Thoracic aorta (tissue), 2 donors: ENCODE results near the gene RAP1GAP2. TPM values are rescaled to one million over a fixed set of nuclear protein-coding genes. Genes with fewer than 3 reads are reported as not detected.
"Not testable (repeated sequence)": the region's sequence is repeated elsewhere in the genome, so short reads cannot be mapped to it uniquely, and the experiment has no call there.

ENCODE experiments used
- ATAC-seq: fragments of 150-250 bp; one replicate; pipeline ENCODE4 v1.8.0; 2017; ENCODE audit warnings: low read depth; ENCODE audit not compliant: insufficient number of reproducible peaks, low FRiP score
- DNase-seq: peaks from one replicate; pipeline ENCODE4 v3.0.0-alpha.2; 2020; ENCODE audit warnings: low spot score
- H3K27ac ChIP-seq, 2 donors: fragments of 200-600 bp; sonication (generic); 1 replicate in 1 of 2; 2 replicates in 1 of 2; pipeline ENCODE4 v1.5.1; 2016; ENCODE audit warnings: mild to moderate bottlenecking in 2 of 2, moderate library complexity in 2 of 2
- H3K27me3 ChIP-seq: fragments of 200-600 bp; sonication (generic); replicated peaks from 2 replicates; pipeline ENCODE4 v1.6.0; 2016; ENCODE audit warnings: mild to moderate bottlenecking; ENCODE audit not compliant: insufficient read depth
- H3K36me3 ChIP-seq: fragments of 200-600 bp; sonication (generic); one replicate; pipeline ENCODE4 v1.5.1; 2016
- H3K4me1 ChIP-seq, 2 donors: fragments of 200-600 bp; sonication (generic); 1 replicate in 1 of 2; 2 replicates in 1 of 2; pipeline versions ENCODE4 v1.5.1 to v1.6.0; 2016; ENCODE audit warnings: low read depth in 2 of 2, mild to moderate bottlenecking in 1 of 2; ENCODE audit not compliant: control insufficient read depth in 1 of 2
- H3K4me3 ChIP-seq: fragments of 200-600 bp; sonication (generic); 2 replicates; pipeline ENCODE4 v1.5.1; 2016; ENCODE audit warnings: mild to moderate bottlenecking
- H3K9me3 ChIP-seq: fragments of 200-600 bp; sonication (generic); 2 replicates; pipeline ENCODE4 v1.5.1; 2016
- CTCF ChIP-seq: fragments of 200-600 bp; sonication (generic); IDR thresholded peaks from one replicate; pipeline ENCODE4 v1.5.1; 2019; ENCODE audit warnings: antibody characterized with exemption
- total RNA-seq, 2 donors: library from RNA; depleted of rRNA; stranded (reverse); fragments of >200 nt; gene quantifications; one replicate each; pipeline versions ENCODE4 v1.1.0 to v1.2.3, GENCODE V29; 2016

RAP1GAP2 gene
- total RNA-seq, 2 donors from 2014 or later: 10.0 to 12.4 TPM

GRCh38 chr17:2885733-2886132 is 89.5 kb downstream of the RAP1GAP2 start:
- Histone ChIP-seq H3K36me3 (no peaks in the 10 kb centered on the region), H3K27ac (no peak overlapping the region), H3K4me3 (no peak overlapping the region), H3K27me3 (no peaks in the 10 kb centered on the region), H3K9me3 (no peaks in the 10 kb centered on the region), H3K4me1 (no peaks in the 10 kb centered on the region)
- DNase-seq (no peak), ATAC-seq (no peak)
- no peak for TF ChIP-seq CTCF

- H3K27me3 ChIP-seq: no peaks in the 10 kb centered on the region
- no peaks in the 10 kb centered on the region for H3K4me1 ChIP-seq
- no peaks in the 10 kb centered on the region for H3K9me3 ChIP-seq
- no peak for TF ChIP-seq CTCF
- H3K36me3 ChIP-seq: no peaks in the 10 kb centered on the region
- ATAC-seq: no peak
- no peak for DNase-seq
- no peak overlapping the region for H3K27ac ChIP-seq
- H3K4me3 ChIP-seq: no peak overlapping the region
These were observed 92.1 kb downstream of the RAP1GAP2 start for GRCh38 chr17:2888326-2888725.

GRCh38 chr17:2889256-2889655 is 93.0 kb downstream of the RAP1GAP2 start:
- no peak for TF ChIP-seq CTCF
- Histone ChIP-seq H3K4me1 (no peaks in the 10 kb centered on the region), H3K9me3 (no peaks in the 10 kb centered on the region), H3K27me3 (no peaks in the 10 kb centered on the region), H3K4me3 (no peak overlapping the region), H3K27ac (no peak overlapping the region), H3K36me3 (no peaks in the 10 kb centered on the region)
- ATAC-seq (no peak), DNase-seq (no peak)

- H3K9me3 ChIP-seq, H3K27me3 ChIP-seq, H3K36me3 ChIP-seq, H3K4me3 ChIP-seq, H3K4me1 ChIP-seq, ATAC-seq, H3K27ac ChIP-seq, DNase-seq: not testable (repeated sequence)
These were observed 94.5 kb downstream of the RAP1GAP2 start for GRCh38 chr17:2890778-2891177.

- TF ChIP-seq CTCF: no peak
- Histone ChIP-seq H3K27ac (no peak overlapping the region), H3K9me3 (no peaks in the 10 kb centered on the region), H3K36me3 (no peaks in the 10 kb centered on the region), H3K4me3 (no peak overlapping the region), H3K4me1 (no peaks in the 10 kb centered on the region), H3K27me3 (no peaks in the 10 kb centered on the region)
- ATAC-seq: no peak
- no peak for DNase-seq
These were observed 96.2 kb downstream of the RAP1GAP2 start for GRCh38 chr17:2892305-2892971.

- no peaks in the 10 kb centered on the region for H3K4me1 ChIP-seq
- ATAC-seq (no peak), DNase-seq (no peak)
- TF ChIP-seq CTCF: no peak
- H3K27ac ChIP-seq: no peak overlapping the region
- no peak overlapping the region for H3K4me3 ChIP-seq
- no peaks in the 10 kb centered on the region for H3K36me3 ChIP-seq
- H3K27me3 ChIP-seq: no peaks in the 10 kb centered on the region
- H3K9me3 ChIP-seq: no peaks in the 10 kb centered on the region
These were observed 97.2 kb downstream of the RAP1GAP2 start for GRCh38 chr17:2893422-2893914.
